Neural progenitor cell (in vitro differentiated cells): ENCODE results near the gene FSTL1.

Experiments
- EZH2 ChIP-seq: fragments of 200-600 bp; sonication (generic); IDR thresholded peaks from 2 replicates; pipeline ENCODE4 v1.6.1; 2017; ENCODE audit warnings: antibody characterized with exemption, mild to moderate bottlenecking, moderate library complexity
- EZH2phosphoT487 ChIP-seq: fragments of 200-600 bp; sonication (generic); IDR thresholded peaks from 2 replicates; pipeline ENCODE4 v1.6.1; 2017; ENCODE audit warnings: antibody characterized with exemption
- TF ChIP-seq, protein P1 (sequence below): fragments of 200-600 bp; sonication (generic); IDR thresholded peaks from 2 replicates; pipeline ENCODE4 v1.5.1; 2017; ENCODE audit warnings: antibody characterized with exemption, mild to moderate bottlenecking

DNA sequence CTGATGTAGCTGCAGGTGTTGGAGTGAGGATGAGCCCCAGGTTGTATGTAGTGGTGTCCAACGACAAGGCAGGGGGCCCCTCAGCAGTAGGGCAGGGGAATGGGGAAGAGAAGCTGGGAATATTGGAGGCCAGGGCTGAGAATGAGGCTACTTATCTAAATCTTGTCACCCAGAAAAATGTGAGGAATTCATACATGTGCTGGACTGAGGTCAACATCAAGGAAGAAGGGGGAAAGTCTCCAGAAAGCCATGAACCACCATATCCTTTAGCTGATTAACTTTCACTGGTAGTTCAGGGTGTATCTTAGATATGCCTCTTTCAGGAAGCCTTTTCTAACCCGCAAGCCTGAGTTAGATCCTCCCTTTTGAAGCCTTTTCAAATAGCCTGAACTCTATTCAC is 22.6 kb upstream of the FSTL1 start:
- TF ChIP-seq, protein P1, sequence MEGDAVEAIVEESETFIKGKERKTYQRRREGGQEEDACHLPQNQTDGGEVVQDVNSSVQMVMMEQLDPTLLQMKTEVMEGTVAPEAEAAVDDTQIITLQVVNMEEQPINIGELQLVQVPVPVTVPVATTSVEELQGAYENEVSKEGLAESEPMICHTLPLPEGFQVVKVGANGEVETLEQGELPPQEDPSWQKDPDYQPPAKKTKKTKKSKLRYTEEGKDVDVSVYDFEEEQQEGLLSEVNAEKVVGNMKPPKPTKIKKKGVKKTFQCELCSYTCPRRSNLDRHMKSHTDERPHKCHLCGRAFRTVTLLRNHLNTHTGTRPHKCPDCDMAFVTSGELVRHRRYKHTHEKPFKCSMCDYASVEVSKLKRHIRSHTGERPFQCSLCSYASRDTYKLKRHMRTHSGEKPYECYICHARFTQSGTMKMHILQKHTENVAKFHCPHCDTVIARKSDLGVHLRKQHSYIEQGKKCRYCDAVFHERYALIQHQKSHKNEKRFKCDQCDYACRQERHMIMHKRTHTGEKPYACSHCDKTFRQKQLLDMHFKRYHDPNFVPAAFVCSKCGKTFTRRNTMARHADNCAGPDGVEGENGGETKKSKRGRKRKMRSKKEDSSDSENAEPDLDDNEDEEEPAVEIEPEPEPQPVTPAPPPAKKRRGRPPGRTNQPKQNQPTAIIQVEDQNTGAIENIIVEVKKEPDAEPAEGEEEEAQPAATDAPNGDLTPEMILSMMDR, result no peak
- TF ChIP-seq EZH2, result no peak
- no peak for TF ChIP-seq EZH2phosphoT487
